Testis (tissue), 3 donors: ENCODE measurements around the gene IL1RAPL2. TPM values are rescaled to one million over a fixed set of nuclear protein-coding genes. Genes with fewer than 3 reads are reported as not detected.

Experiments
- DNase-seq: peaks from one replicate; pipeline ENCODE4 v3.0.0-alpha.2; 2019
- H3K27ac ChIP-seq, 2 donors: fragments of 200-600 bp; sonication (generic); one replicate each; pipeline ENCODE4 v1.5.1; 2019
- H3K27me3 ChIP-seq: fragments of 200-600 bp; sonication (generic); one replicate; pipeline ENCODE4 v1.5.1; 2019
- H3K36me3 ChIP-seq: fragments of 200-600 bp; sonication (generic); one replicate; pipeline ENCODE4 v1.5.1; 2017; ENCODE audit warnings: low read depth; ENCODE audit errors: missing control alignments
- H3K4me1 ChIP-seq: fragments of 200-600 bp; sonication (generic); one replicate; pipeline ENCODE4 v1.5.1; 2019
- H3K4me3 ChIP-seq, 2 donors: fragments of 200-600 bp; sonication (generic); one replicate each; pipeline ENCODE4 v1.5.1; 2017 to 2019
- H3K9me3 ChIP-seq: fragments of 200-600 bp; sonication (generic); one replicate; pipeline ENCODE4 v1.5.1; 2017
- CTCF ChIP-seq, 3 experiments: fragments of 450-650 bp in 2 of 3; fragments of 200-600 bp in 1 of 3; sonication (generic) in 1 of 3; IDR thresholded peaks; one replicate each; pipeline ENCODE4 v1.5.1; 2016 to 2019; ENCODE audit warnings: antibody characterized with exemption in 3 of 3, mild to moderate bottlenecking in 2 of 3, moderate library complexity in 1 of 3
- POLR2A ChIP-seq: fragments of 450-650 bp; IDR thresholded peaks from one replicate; pipeline ENCODE4 v1.6.1; 2017; ENCODE audit warnings: antibody characterized with exemption, mild to moderate bottlenecking, moderate library complexity
- whole genome bisulfite sequencing, 2 donors: methylation state at CpG; one replicate each; pipeline ENCODE4 v1.1.5; 2018; 5-methylcytosine and 5-hydroxymethylcytosine counted together
- intact Hi-C: fragments of 100-400 bp; cut with DNase I; formaldehyde crosslinking; loops from one replicate; pipeline ENCODE4 v1.15.1; 2023; ENCODE audit warnings: low total_unique reads
- polyA plus RNA-seq: library from polyadenylated mRNA; stranded (reverse); fragments of 350-450 nt; fragmentation: Illumina TruSeq; extraction: RNeasy Lipid Tissue Mini Kit (QIAGEN cat#74804); gene quantifications from one replicate; pipeline ENCODE4 v1.2.3, GENCODE V29; 2014; ENCODE audit warnings: low read depth, low replicate concordance; ENCODE audit not compliant: insufficient read depth
- total RNA-seq, 2 donors: library from RNA; depleted of rRNA; stranded (reverse); fragments of >200 nt; gene quantifications; one replicate each; pipeline ENCODE4 v1.2.3, GENCODE V29; 2016

IL1RAPL2 gene
- total and polyA plus RNA-seq, 3 donors from 2014 or later: 0.47 to 1.3 (median 1.2) TPM

- TF ChIP-seq CTCF (IDR thresholded peaks at IDR 0.05) (no peak), POLR2A (no peak)
- Histone ChIP-seq H3K36me3 (no peaks in the 10 kb centered on the region), H3K4me1 (no peaks in the 10 kb centered on the region), H3K9me3 (no peaks in the 10 kb centered on the region), H3K4me3 (no peak overlapping the region), H3K27me3 (no peaks in the 10 kb centered on the region), H3K27ac (no peak overlapping the region)
- no peak for DNase-seq
- intact Hi-C loops: no loop called here
- 32 to 46% methylated on average over 1 of the region's 1 CpG for WGBS, 2 donors
Measured at GRCh38 chrX:105460376-105460775, 894.4 kb downstream of the IL1RAPL2 start.

- no peak overlapping the region for H3K4me3 ChIP-seq
- no peaks in the 10 kb centered on the region for H3K27me3 ChIP-seq
- no peak for TF ChIP-seq POLR2A
- TF ChIP-seq CTCF (IDR thresholded peaks at IDR 0.05): no peak
- no peaks in the 10 kb centered on the region for H3K36me3 ChIP-seq
- no peak overlapping the region for H3K27ac ChIP-seq
- intact Hi-C loops: no loop called here
- DNase-seq: no peak
- WGBS, 2 donors: 71 to 81% methylated on average over 1 of the region's 1 CpG
- H3K4me1 ChIP-seq: no peaks in the 10 kb centered on the region
- H3K9me3 ChIP-seq: no peaks in the 10 kb centered on the region
Measured at GRCh38 chrX:105461016-105461415, 895.0 kb downstream of the IL1RAPL2 start.

- no peak for TF ChIP-seq CTCF (IDR thresholded peaks at IDR 0.05)
- TF ChIP-seq POLR2A: no peak
- DNase-seq: no peak
Measured at GRCh38 chrX:105462186-105462585, 896.2 kb downstream of the IL1RAPL2 start.

GRCh38 chrX:105463473-105463872 lies 897.5 kb downstream of the IL1RAPL2 start:
- Histone ChIP-seq H3K27ac (no peak overlapping the region), H3K36me3 (no peaks in the 10 kb centered on the region), H3K27me3 (no peaks in the 10 kb centered on the region), H3K9me3 (no peaks in the 10 kb centered on the region), H3K4me1 (no peaks in the 10 kb centered on the region), H3K4me3 (no peak overlapping the region)
- TF ChIP-seq POLR2A (no peak), CTCF (IDR thresholded peaks at IDR 0.05) (no peak)
- WGBS, 2 donors: 46 to 56% methylated on average over 3 of the region's 3 CpGs
- intact Hi-C loops: no loop called here
- no peak for DNase-seq

More at GRCh38 chrX:105462186-105462585, 896.2 kb downstream of the IL1RAPL2 start:
- Histone ChIP-seq H3K4me1 (no peaks in the 10 kb centered on the region), H3K27me3 (no peaks in the 10 kb centered on the region), H3K36me3 (no peaks in the 10 kb centered on the region), H3K27ac (no peak overlapping the region), H3K9me3 (no peaks in the 10 kb centered on the region), H3K4me3 (no peak overlapping the region)
- 79 to 90% methylated on average over 1 of the region's 1 CpG for WGBS, 2 donors
- intact Hi-C loops: no loop called here

- H3K4me1 ChIP-seq: no peaks in the 10 kb centered on the region
- H3K27ac ChIP-seq: no peak overlapping the region
- no peak overlapping the region for H3K4me3 ChIP-seq
- intact Hi-C loops: no loop called here
- DNase-seq: no peak
- no peaks in the 10 kb centered on the region for H3K9me3 ChIP-seq
- no peaks in the 10 kb centered on the region for H3K27me3 ChIP-seq
- WGBS, 2 donors: 82 to 95% methylated on average over 2 of the region's 2 CpGs
- no peaks in the 10 kb centered on the region for H3K36me3 ChIP-seq
- TF ChIP-seq CTCF (IDR thresholded peaks at IDR 0.05): no peak
- TF ChIP-seq POLR2A: no peak
Measured at GRCh38 chrX:105464618-105465017, 898.6 kb downstream of the IL1RAPL2 start.
